PC-3 (cell line): ENCODE results near the gene CDH16.

Experiments used
- CTCF ChIP-seq: fragments of 300-600 bp; sonication (generic); conservative IDR thresholded peaks from 2 replicates; pipeline ENCODE4 v1.5.1; 2017; ENCODE audit warnings: antibody characterized with exemption, low read depth, mild to moderate bottlenecking, low read length
- EZH2 ChIP-seq: fragments of 300-600 bp; sonication (generic); IDR thresholded peaks from one replicate; pipeline ENCODE4 v1.6.1; 2017; ENCODE audit warnings: antibody characterized with exemption, mild to moderate bottlenecking, low read length; ENCODE audit not compliant: unreplicated experiment
- EZH2phosphoT487 ChIP-seq: fragments of 300-600 bp; sonication (generic); IDR thresholded peaks from 2 replicates; pipeline ENCODE4 v1.6.1; 2018; ENCODE audit warnings: mild to moderate bottlenecking, antibody characterized with exemption, low read length, borderline replicate concordance

GRCh38 chr16:66880288-66881013, 38.2 kb downstream of the CDH16 start, which contains the start of gene PDP2:
- TF ChIP-seq CTCF (no peak), EZH2 (no peak), EZH2phosphoT487 (no peak)
